CD4-positive, alpha-beta T cell treated with Interleukin-4 for 1 hour (primary cell): ENCODE measurements around the gene KMT2E.
A peak's percentile ranks its signal among the peaks of the same experiment; 100 is the strongest.
"Not testable (repeated sequence)": the region's sequence is repeated elsewhere in the genome, so short reads cannot be mapped to it uniquely, and the experiment has no call there.

Experiments
- DNase-seq, 2 donors: peaks; one replicate each; pipeline ENCODE4 v3.0.0-alpha.2; 2020 to 2022

Gene KMT2E, protein sequence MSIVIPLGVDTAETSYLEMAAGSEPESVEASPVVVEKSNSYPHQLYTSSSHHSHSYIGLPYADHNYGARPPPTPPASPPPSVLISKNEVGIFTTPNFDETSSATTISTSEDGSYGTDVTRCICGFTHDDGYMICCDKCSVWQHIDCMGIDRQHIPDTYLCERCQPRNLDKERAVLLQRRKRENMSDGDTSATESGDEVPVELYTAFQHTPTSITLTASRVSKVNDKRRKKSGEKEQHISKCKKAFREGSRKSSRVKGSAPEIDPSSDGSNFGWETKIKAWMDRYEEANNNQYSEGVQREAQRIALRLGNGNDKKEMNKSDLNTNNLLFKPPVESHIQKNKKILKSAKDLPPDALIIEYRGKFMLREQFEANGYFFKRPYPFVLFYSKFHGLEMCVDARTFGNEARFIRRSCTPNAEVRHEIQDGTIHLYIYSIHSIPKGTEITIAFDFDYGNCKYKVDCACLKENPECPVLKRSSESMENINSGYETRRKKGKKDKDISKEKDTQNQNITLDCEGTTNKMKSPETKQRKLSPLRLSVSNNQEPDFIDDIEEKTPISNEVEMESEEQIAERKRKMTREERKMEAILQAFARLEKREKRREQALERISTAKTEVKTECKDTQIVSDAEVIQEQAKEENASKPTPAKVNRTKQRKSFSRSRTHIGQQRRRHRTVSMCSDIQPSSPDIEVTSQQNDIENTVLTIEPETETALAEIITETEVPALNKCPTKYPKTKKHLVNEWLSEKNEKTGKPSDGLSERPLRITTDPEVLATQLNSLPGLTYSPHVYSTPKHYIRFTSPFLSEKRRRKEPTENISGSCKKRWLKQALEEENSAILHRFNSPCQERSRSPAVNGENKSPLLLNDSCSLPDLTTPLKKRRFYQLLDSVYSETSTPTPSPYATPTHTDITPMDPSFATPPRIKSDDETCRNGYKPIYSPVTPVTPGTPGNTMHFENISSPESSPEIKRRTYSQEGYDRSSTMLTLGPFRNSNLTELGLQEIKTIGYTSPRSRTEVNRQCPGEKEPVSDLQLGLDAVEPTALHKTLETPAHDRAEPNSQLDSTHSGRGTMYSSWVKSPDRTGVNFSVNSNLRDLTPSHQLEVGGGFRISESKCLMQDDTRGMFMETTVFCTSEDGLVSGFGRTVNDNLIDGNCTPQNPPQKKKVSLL (N-terminal part only)

GRCh38 chr7:105013816-105014692 is at the start of gene KMT2E:
TSS of gene KMT2E (plus strand) at chr7:105014205. CDS start at chr7:105040953, 26,748 bp downstream.
- DNase-seq = peak; percentile 94

GRCh38 chr7:104964626-104965236 is 49.3 kb upstream of the KMT2E start:
- no peak for DNase-seq

DNA sequence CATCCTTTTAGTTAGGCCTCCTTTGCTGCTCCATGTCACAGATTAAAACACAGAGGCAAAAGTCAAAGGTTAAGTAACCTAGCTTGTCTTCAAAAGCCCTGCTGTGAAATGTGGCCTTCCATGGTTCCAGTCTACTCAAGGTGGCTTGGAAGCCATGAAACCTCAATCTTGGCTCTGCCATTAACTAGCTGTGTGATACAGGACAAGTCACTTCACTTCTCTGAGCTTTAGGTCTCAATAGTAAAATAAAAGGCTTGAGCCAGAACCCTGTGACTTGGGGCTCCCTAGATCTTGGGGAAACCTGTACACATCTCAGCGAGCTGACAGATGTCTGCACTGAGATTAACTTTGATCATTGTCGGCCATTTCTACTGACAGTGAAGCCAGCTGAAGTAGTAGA is 48.0 kb upstream of the KMT2E start:
- no peak for DNase-seq

DNA sequence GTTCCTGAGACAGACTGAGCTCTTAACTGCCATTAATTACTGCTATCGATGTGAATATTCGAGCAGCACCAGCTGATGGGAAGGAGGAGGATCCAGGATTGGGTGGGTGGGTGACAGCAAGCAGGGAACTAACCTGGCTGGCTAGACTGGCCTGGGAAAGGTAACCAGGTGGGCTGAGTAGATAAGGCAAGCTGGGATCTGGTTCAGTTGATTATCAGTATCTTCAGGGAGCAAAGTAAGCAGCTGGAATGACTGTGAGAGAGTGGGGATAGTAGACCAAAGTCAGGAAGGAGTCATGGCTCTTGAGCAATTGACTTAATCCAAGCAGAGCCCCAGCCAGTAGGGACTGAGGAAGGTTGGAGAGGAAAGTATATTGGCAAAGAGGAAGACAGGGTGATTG is 46.9 kb upstream of the KMT2E start:
- DNase-seq = no peak

DNA sequence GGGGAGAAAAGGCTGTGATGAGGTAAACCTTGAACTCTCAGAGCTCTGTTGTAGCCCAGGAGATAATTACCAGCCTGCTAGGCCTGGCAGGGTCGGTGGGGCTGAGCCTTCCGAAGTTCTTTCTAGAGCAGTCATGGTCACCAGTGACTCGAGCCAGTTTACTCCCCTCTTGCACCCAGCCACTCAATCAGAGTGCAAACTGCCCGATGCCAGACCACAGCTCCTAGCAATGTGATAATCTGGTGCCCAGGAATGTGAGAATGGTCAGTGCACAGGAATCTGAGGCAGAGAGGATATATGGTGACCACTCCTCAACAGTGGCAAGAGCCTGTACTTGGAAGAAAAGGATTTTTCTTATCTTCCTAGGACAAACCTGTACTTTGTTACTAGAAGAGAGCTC is 46.4 kb upstream of the KMT2E start:
- DNase-seq = no peak

DNA sequence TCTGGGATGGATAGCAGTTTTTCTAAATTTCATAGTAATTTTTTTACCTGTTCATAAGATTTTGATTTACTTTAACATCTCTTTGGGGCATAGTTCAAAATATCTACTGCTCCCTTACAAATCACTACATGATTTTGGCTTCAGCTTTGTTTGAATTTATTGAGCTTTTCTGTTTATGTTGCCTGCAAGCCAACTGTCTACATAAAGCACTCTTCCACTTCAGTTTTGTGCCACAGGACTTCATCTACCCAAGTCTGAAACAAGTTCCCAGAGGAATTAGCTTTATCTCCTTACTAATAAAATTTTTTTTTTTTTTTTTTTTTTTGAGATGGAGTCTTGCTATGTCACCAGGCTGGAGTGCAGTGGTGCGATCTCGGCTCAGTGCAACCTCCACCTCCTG is 45.4 kb upstream of the KMT2E start:
- no peak for DNase-seq

- no peak for DNase-seq
These were observed 44.8 kb upstream of the KMT2E start for GRCh38 chr7:104969183-104969582.

- no peak for DNase-seq
These were observed 42.5 kb upstream of the KMT2E start for GRCh38 chr7:104971290-104972071.

GRCh38 chr7:104972500-104972899 is 41.5 kb upstream of the KMT2E start:
- DNase-seq = no peak

DNA sequence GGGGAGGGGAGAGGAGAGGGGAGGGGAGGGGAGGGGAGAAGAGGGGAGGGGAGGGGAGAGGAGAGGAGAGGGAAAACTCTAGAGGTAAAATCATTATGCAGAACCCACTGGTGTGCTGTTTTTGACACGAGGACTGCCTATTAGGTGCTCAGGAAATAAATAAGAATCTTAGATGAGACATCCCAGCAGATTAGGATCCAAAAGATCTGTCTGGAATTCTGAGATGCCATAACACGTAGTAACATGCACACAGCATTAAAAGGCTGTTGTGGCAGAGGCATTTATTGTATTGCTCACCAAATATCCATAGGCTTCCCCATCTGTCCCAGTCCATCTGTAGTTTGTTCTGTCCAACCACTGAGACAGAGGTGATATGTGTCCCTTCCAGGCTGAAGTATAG is 40.8 kb upstream of the KMT2E start:
- DNase-seq = no peak

GRCh38 chr7:104973909-104974415 is 40.0 kb upstream of the KMT2E start:
- DNase-seq = peak in 1 of 2 donors; percentile 26

- not testable (repeated sequence) for DNase-seq
These were observed 38.5 kb upstream of the KMT2E start for GRCh38 chr7:104975553-104975952.

DNA sequence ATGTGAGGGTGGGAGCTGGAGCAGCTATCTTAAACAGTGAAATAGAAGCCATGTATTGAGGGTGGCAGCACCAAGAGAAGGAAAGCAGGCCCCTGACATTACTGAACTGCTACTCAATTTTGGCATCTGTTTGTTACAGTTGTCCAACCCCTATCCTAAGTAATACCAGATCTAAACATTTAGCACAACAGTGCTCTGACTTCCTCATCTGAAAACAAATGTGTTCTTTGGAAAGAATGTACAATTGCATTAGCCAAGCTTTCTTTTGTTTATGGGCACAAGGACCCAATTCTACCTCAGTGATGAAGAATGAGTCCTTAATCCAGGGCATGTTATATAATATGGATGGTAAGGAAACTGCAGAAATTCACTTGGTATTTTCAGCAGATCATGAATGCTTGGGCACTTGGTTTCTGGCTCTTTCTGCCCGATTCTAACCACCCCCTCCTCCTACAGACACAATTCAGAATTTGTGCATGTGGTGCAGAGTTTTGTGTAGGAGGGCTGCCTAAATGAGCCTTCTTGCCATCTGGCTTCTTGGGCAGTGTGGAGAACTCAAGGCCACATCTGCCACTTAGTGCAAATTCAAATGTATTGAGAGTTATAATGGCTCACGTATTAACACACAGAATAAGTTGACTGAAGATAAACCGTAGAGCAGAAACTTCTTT is 36.9 kb upstream of the KMT2E start:
- no peak for DNase-seq

DNA sequence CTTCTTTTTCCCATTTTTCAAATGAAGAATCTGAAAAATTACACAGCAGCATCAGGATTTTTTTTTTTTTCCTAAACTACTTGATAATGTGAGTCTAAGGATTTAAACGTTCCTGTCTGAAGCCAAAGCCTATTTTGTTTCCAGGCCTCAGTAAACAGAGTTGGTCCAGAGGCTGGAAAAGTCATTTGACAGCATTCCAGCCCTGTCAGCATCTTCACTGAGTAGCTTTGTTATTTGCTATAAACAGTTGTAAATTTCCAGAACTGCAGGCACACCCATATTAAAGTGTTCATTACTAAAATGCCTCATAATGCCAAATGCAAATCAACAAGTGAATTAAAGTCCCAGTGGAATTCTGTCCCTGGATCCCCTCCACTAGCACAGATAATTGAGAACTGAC is 35.5 kb upstream of the KMT2E start:
- DNase-seq = no peak

- DNase-seq = no peak
These were observed 34.7 kb upstream of the KMT2E start for GRCh38 chr7:104979167-104979841.

DNA sequence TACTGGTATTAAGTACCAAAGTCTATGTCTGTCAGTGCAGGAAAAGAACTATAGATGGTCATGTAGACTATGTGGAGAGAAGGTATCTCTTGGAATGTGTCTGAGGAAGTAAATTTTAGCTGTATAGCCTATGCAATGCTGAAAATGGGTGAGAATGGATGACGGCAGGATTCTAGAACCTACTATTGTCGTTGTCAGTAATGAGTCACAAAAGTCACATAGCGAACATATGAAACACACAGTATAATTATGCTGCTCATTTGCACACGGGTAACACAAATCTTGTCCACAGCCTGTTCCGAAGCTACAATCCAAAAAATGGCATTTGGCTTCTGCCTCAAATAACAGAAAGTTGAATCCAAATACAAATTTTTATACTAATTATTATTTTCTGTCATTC is 33.6 kb upstream of the KMT2E start:
- no peak for DNase-seq

GRCh38 chr7:104980841-104981671 is 32.9 kb upstream of the KMT2E start:
- peak in 1 of 2 donors; percentile 85 for DNase-seq

- DNase-seq = no peak
These were observed 32.4 kb upstream of the KMT2E start for GRCh38 chr7:104981672-104982037.
